Ramos (cell line): ENCODE measurements around the gene COBL.

Source experiments
- in situ Hi-C: fragments of 300-500 bp; cut with MboI; formaldehyde crosslinking; loops from one replicate; pipeline ENCODE4 v1.14.3; 2022; ENCODE audit warnings: low sequenced_read_pairs; ENCODE audit not compliant: unreplicated experiment

Gene COBL

DNA sequence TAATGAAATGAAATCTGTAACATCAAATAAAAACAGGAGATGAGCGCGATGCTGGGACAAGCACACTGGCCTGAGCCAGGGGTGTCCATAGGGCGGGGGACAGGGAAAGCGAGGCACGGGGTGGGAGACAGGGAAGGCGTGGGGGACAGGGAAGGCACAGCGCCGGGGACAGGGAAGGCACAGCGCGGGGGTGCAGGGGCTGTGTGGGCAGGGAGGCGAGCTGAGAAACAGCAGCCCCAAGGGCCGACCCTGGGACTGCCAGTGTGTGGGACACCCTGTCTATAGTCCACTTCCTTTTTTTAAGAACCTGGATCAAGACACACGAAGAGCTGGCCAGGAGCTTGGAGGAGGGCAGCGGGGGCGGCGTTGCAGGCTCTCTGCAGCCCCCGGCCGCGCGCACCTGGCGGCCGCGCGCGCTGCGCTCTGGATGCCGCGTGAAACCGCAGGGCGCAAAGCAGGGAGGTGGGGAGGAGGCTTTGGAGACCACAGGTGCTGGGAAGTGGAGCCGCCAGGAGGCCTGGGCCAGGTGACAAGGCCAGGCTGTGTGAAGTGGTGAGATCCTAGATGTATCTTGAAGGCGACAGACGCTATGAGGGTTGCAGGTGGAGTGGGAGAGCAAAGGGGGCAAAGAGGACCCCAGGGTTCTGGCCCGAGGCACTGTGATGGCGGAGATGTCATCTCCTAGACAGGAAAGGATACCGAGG lies 157.7 kb downstream of the COBL start:
- in situ Hi-C loops = loop anchor here (10.0 kb wide), 1 partner anchor 1064 kb away; the partner anchor contains the start of gene ZPBP

DNA sequence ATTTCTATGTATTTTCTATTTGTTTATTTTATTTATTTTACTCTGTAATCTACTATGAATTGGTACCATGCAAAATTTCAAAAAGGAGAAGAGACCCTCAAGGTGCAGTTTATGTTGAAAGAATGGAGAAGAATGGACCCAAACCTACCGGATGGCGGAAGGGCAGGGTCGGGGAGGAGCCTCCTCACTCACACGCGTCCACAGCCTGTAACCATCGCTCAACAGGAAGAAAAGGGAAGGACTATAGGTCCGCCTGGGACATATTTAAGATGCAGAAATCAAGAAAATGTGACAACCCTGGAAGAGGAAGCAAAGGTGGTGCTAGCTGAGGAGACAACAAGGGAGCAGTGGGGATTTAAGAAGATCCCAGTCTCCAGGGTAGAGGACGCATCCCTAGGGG lies 158.4 kb downstream of the COBL start:
- in situ Hi-C loops = loop anchor here (10.0 kb wide), 1 partner anchor 1063 kb away; the partner anchor contains the start of gene ZPBP

DNA sequence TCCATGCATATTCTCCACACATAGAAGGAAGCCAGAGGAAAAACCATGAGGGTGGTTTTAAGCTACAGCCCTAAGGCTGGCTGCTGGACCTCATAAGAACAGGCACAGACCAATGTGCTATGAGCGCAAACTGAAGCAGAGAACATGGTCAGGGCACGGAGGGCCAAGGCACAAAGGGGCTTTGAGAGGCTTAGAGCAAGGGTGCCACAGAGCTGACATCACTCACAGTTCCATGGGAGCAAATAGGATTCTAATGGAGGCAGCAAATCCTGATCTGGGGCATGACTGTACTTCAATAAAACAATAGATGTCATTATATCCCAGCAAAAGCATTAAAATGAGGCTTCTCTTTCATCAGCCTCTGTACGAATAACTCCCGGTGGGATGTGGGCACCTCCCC lies 162.4 kb downstream of the COBL start:
- in situ Hi-C loops = loop anchor here (10.0 kb wide), 1 partner anchor 1059 kb away; the partner anchor contains the start of gene ZPBP

DNA sequence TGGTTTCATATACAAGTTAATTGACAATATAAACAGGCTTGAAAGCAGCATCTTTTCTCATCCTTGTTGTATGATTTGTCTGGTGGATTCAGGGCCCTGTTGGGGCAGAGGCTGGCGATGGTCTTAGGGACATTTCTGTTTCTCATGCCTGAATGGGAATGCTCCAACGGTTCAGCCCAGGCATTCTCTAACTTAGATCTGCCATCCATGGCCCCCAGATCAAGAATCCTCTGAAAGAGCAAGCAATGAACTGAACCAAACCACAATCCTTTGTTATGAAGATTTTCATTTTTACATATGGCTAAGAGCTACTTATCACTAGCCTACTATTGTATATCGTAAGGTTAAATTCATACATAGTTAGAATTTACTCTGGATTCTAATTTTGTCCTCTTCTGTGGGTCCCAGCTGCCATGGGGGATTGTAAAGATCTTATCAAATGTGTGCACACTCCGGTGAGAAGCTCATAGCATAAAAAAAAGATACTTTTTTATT lies 163.9 kb downstream of the COBL start:
- in situ Hi-C loops = loop anchor here (10.0 kb wide), 1 partner anchor 1058 kb away; the partner anchor contains the start of gene ZPBP

DNA sequence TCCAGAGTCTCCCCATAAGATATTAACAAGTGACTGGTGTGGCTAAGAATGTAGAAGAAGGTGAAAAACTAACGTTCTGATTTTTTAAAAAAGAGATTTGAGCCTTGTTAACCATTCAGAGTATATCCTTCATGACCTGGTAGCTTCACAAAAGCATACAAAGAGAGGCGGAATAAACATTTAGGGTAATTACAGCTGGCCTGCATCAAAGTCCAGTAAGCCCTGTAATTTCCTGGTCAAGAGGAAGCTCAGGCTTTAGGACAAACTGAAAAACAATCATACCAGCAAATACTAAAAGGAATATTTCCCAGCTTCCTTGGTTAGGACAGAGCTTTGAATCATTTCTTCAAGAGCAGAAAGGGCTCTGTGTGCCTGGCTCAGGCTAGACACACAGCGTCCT lies 165.2 kb downstream of the COBL start:
- in situ Hi-C loops = loop anchor here (10.0 kb wide), 1 partner anchor 1057 kb away; the partner anchor contains the start of gene ZPBP

DNA sequence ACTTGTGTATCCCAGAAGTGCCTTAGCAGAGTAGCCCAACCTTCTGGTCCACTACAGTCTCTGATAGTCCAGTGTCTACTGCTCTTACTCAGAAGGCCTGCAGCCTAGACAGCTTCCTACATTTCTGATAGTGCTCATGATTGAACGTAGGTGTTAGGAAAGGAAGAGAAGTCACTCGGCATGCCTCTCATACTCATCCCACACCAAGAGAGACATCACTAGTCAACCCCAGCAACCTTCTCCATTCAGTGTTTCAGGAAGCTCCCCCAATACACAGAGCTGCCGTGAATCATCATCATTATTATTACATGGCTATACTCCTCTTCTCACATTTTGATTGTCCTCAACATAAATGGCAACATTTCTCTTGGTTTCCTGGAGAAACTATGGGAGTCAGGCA lies 166.4 kb downstream of the COBL start:
- in situ Hi-C loops = loop anchor here (10.0 kb wide), 1 partner anchor 1055 kb away; the partner anchor contains the start of gene ZPBP

DNA sequence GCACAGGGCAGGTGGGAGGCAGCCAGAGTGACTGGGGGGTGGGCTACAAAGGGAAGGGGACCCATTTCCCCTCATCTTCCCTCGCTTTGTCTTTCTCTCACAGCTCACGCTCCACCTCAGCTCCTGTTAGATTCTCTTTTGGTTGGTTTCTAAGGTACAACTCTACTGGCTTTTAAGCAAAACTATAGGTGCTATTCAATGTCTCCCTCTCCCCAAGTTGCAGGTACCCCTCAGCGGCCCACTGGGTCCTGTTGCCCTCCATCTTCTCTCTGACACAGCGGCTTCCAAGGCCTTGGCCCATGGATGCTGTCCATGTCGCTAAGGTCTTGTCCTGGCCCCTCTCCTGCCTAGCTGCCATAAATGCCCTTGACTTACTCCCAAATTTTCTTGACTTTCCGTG lies 168.4 kb downstream of the COBL start:
- in situ Hi-C loops = no loop called here

DNA sequence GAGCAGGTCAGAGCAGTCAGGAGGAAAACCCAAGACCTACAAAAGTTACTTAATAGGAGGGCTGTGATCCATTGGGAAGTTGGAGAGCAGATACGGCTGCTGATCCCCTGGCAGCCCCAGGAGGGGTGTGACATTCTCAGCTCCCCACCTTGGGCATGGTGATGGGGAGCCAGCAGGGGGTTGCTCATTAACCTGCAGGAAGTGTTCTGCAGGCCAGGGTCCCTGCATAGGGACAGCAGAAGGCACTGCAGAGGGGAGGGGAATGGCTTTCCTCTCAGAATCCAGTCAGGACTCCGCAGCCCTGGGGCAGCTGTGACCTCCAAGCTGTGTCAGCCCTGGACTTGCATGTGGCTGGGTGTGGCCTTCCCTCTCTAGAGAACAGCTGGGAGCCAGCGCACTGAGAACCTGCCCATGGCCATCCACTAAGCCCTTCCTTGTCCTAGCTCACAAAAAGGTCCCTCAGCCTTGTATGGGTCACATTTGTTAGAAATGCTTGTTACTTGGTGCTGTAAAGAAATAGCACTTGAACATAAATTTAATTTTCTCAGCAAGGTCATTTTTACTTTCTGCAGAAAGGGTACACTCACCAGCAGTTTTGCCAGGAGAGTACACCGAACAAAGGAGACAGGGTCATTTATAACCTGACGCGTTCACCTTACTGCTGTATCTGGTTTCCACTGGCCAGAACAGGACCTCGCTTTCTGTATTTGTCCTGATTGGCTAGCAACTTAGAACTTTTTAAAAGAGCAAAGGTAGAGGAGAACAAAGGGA lies 169.6 kb downstream of the COBL start:
- in situ Hi-C loops = no loop called here

DNA sequence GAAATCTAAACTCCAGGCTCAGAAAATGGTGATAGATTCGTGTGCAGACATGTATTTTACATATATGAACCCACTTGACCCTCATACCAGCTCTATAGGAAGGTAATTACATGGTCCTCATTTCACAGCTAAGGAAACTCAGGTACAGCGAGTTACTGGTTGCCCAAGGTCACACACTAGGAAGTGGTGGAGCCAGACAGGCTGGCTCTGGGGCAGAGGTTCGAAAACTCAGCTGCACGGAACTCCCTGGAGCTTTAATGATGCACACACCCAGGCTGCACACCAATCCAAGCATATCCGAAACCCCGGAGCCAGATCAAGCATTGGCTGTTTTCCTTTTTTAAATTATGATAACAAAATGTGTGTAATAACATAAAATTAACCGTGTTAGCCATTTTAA lies 172.4 kb downstream of the COBL start:
- in situ Hi-C loops = no loop called here

DNA sequence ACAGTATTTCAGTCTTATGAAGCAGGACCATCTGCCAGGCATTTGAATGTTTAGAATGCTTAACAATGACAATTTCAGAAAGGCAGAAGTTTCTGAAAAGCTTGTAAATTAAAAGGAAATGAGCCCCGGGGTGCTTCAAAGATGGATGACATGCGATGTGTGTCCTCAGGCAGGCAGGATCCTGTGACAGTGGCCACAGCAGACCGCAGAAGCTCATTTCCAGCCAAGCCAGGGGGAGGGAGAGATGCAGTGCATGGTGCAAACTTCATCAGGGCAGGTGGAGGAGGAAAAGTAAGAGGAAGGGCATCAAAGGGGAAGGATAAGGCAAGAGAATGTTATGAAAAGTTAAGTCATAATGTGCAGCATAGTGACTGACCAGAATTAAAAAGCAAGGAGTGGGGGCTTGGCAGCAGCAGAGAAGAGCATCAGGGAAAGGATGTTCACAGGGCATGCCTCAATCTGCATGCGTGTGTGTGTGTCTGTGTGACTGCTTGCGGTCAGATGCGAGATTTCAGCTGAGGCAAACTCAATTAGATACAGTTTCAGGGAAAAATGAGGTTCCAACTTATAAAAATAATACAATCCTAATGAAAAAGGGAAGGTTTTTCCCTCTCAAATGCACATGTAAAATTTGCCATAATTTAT lies 173.7 kb downstream of the COBL start:
- in situ Hi-C loops = no loop called here

DNA sequence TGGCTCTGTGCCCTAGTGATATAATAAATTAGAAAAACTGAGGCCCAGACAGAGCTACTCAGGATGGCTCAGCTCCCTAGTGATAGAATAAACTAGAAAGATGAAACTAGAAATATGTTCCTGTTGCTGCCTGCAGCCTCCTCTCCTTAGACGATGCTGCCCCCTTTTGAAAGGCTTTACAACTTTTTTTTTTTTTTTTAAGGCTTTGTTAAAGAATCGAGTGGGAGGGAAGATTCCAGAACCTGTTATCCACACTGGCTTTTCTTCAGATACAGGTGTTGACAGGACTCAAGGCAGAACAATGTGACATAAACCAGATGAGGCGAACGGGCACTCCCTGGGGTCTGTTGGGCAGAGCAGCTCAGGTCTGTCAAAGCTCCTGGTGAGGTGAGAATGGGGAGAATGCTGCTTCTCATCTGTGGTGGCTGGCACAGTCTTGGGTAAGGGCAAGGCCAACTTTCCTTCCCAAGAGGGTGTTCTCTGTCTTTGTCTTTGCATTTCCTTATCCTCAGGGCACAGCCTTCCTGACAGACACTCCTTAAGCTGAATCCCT lies 175.1 kb downstream of the COBL start:
- in situ Hi-C loops = no loop called here

DNA sequence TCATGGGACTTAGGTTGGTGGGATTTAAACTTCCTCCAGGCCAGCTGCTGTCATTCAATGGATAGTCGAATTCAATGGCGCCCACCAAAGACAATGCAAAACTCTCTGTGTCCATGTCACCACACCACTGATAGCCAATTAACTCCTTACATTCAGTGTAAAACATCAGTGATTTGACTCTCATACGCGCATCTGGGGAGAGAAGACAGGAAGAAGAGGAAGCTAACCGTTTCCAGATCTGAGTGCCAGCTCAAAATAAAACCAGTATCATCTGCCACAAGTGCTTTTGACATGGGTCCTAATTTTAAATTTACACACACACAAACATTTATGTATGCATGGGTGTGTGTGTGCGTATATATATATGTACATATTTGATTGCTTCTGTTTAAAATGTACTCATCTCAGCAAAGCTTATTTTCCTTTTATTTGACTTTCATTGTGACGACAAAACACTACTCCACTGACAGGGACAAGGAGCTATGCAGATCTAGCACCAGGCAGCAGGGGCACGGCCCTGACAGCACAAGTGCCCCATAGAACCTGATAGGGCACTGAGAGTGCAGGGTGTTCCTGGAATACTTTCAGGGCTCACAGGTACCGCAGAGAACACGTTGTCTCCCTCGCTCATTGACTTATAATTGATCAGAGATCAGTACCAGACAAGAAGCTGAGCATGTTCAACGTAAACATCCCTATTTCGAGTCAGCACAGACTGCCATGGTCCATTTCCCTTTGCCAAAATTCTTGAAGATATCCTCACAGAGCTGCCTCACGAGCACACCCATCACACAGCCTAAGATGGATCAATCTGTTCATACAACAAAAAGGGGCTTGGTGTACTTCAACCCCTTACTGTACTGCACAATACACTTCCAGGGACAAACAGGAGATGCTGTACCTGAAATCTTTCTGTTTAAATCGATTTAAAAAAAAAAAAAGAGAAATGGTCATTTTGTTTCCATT lies 176.1 kb downstream of the COBL start:
- in situ Hi-C loops = no loop called here

DNA sequence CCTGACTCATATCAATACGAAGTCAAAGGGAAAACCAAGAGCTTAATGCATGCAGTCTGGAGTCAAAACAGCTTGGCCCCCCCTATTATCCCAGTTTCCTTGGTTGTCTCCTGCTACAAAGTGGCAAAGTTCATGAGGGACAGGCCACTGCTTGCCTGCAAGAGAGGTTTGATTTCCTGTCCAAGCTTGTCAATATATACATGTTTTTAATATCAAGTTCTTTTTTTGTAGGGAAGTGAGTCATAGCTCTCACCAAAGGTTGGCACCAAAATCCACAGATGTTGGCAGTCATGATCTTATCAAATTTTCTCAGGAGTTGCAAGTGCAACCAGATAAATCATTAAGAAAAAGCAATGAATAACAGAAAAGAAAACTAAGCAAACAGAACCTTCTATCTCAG lies 176.8 kb downstream of the COBL start:
- in situ Hi-C loops = no loop called here

DNA sequence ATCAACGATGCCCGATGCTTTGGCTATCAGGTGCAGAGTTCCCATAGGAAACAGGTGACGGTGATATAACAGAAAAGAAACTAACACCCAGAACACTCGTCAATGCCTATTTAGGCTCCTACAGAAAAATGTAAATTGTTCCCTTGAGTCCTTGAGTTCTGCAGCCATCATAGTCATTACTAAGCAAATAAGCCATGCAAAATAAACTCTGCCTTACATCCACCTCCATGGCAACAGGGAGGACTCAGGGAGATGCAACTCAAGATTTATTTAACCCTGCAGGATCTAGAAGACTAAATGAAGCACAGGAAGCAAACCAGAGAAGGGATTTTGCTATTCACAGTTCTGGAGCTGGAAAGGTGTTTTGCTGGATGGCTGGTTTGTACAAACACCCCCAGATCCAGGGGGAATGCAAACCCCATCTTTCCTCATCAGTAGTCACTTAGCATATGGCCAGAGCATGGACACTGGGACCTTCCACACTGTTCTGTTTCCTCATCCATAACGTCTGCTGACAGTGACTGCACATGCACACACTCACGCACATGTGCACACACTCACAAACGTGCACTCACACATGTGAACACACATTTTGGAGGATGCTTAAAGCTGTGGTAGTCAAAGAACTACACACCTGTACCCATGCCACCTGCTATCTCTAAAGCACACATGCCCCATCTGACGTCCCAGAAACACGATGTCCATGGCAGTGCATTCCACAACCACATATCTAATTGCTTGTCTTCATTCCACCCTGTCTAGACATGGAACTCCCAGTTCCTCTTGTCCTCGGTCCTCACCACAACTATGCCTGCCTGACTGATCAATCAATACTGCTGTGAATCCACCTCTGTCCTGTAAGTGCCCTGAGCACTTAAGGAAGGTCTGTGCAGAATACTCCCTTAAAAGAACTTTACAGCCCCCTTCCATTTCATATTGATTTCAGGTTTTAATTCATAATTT lies 178.2 kb downstream of the COBL start:
- in situ Hi-C loops = no loop called here

DNA sequence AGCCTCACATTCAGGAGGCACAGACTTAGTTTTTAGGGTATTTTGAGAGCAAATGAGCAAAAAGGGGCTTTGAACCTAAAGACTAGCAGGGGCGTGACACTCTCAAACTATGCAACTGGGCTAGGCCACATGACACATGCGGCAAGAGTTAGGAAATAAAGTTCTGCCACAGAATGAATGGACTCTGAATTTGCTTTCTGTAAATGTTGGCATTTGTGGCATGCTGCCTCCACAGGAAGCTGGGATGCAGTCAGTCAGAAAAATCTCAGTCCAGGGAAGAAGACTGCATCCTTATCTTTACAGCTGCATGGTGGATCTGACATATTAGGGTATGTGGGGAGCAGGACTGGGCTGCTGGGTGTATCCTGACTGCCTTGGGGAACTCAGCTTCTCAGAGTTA lies 181.0 kb downstream of the COBL start:
- in situ Hi-C loops = no loop called here

DNA sequence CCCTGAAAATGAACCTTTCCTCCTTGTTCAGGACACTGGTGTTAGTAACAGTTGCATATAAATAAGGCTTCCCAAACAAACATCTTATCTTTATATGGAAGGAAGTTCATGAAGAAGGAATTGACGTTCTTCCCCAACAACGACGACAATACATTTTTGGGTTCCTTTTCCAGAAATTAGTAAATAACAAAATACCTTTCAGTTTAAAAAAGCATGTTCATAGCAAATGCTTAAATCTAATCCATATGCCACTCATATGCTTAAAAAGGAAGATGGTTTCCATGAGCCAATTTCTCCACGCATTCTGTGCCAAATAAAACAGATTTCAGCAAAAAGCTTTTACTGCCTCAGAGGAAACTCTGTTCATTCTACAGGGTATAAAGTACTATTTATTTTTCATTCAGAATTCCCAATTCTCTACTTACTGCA lies 182.6 kb downstream of the COBL start:
- in situ Hi-C loops = no loop called here

DNA sequence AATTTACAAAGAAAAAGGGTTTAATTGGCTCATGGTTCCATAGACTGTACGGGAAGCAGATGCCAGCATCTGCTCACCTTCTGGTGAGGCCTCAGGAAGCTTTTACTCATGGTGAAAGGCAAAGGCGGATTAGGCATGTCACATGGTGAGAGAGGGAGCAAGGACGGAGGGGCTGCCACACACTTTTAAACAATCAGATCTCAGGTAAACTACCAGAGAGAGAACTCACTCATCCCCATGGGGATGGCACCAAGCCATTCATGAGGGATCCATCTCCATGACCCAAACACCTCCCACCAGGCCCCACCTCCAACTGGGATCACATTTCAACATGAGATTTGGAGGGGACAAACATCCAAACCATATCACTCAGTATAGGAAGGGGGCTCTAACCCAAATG lies 183.9 kb downstream of the COBL start:
- in situ Hi-C loops = no loop called here
